ENCODE data around the gene PET100. TPM values are rescaled to one million over a fixed set of nuclear protein-coding genes. Genes with fewer than 3 reads are reported as not detected.
A peak's percentile ranks its signal among the peaks of the same experiment; 100 is the strongest.

The PET100 gene
- total and polyA plus RNA-seq, 4 donors, result 18.1 to 145 (median 112) TPM

- WGBS (ENCODE audit: insufficient coverage), result 87% methylated on average over 14 of the region's 15 CpGs
- DNase-seq (ENCODE audit: low read depth in 4 of 6, low spot score in 6 of 6), result no peak
Observed at GRCh38 chr19:7648265-7649014, 18.8 kb downstream of the PET100 start.

GRCh38 chr19:7650148-7650547 lies 20.6 kb downstream of the PET100 start:
- Histone ChIP-seq H3K36me3 (ENCODE audit: control insufficient read depth, insufficient read depth, low read length) (peaks cover 5% of the 10 kb centered on the region), H3K27ac (ENCODE audit: low read depth, low read length) (no peak overlapping the region), H3K4me1 (ENCODE audit: control insufficient read depth, insufficient read depth, low read length) (peaks cover 5% of the 10 kb centered on the region), H3K27me3 (ENCODE audit: control insufficient read depth, insufficient read depth, low read length) (peaks cover 5% of the 10 kb centered on the region), H3K4me3 (ENCODE audit: low read depth, low read length) (no peak overlapping the region), H3K9me3 (ENCODE audit: control insufficient read depth, insufficient read depth, low read length) (no peaks in the 10 kb centered on the region)
- no peak for DNase-seq (ENCODE audit: low read depth in 4 of 6, low spot score in 6 of 6)
- 44% methylated on average over 2 of the region's 2 CpGs for WGBS (ENCODE audit: insufficient coverage)

More at GRCh38 chr19:7648265-7649014, 18.8 kb downstream of the PET100 start:
- Histone ChIP-seq H3K27me3 (ENCODE audit: control insufficient read depth, insufficient read depth, low read length) (peaks cover 5% of the 10 kb centered on the region), H3K27ac (ENCODE audit: low read depth, low read length) (no peak overlapping the region), H3K36me3 (ENCODE audit: control insufficient read depth, insufficient read depth, low read length) (peaks cover 5% of the 10 kb centered on the region), H3K4me1 (ENCODE audit: control insufficient read depth, insufficient read depth, low read length) (peaks cover 5% of the 10 kb centered on the region), H3K4me3 (ENCODE audit: low read depth, low read length) (no peak overlapping the region), H3K9me3 (ENCODE audit: control insufficient read depth, insufficient read depth, low read length) (no peaks in the 10 kb centered on the region)

- no peak overlapping the region for H3K4me3 ChIP-seq (ENCODE audit: low read depth, low read length)
Observed at GRCh38 chr19:7652061-7652641, 22.6 kb downstream of the PET100 start.

GRCh38 chr19:7654401-7654800 lies 24.8 kb downstream of the PET100 start:
- no peak for DNase-seq (ENCODE audit: low read depth in 4 of 6, low spot score in 6 of 6)
- Histone ChIP-seq H3K27ac (ENCODE audit: low read depth, low read length) (no peak overlapping the region), H3K27me3 (ENCODE audit: control insufficient read depth, insufficient read depth, low read length) (peaks cover 5% of the 10 kb centered on the region), H3K4me1 (ENCODE audit: control insufficient read depth, insufficient read depth, low read length) (peaks cover 8% of the 10 kb centered on the region), H3K36me3 (ENCODE audit: control insufficient read depth, insufficient read depth, low read length) (no peaks in the 10 kb centered on the region), H3K9me3 (ENCODE audit: control insufficient read depth, insufficient read depth, low read length) (no peaks in the 10 kb centered on the region), H3K4me3 (ENCODE audit: low read depth, low read length) (no peak overlapping the region)
- 73% methylated on average over 3 of the region's 8 CpGs for WGBS (ENCODE audit: insufficient coverage)

More at GRCh38 chr19:7652061-7652641, 22.6 kb downstream of the PET100 start:
- Histone ChIP-seq H3K9me3 (ENCODE audit: control insufficient read depth, insufficient read depth, low read length) (no peaks in the 10 kb centered on the region), H3K4me1 (ENCODE audit: control insufficient read depth, insufficient read depth, low read length) (peaks cover 5% of the 10 kb centered on the region), H3K36me3 (ENCODE audit: control insufficient read depth, insufficient read depth, low read length) (peaks cover 2% of the 10 kb centered on the region), H3K27ac (ENCODE audit: low read depth, low read length) (no peak overlapping the region), H3K27me3 (ENCODE audit: control insufficient read depth, insufficient read depth, low read length) (peaks cover 5% of the 10 kb centered on the region)
- 2% methylated on average over 24 of the region's 28 CpGs for WGBS (ENCODE audit: insufficient coverage)
- peak; percentile 28 to 90 (median 66) for DNase-seq (ENCODE audit: low read depth in 4 of 6, low spot score in 6 of 6)

- Histone ChIP-seq H3K4me3 (ENCODE audit: low read depth, low read length) (no peak overlapping the region), H3K36me3 (ENCODE audit: control insufficient read depth, insufficient read depth, low read length) (no peaks in the 10 kb centered on the region), H3K27ac (ENCODE audit: low read depth, low read length) (no peak overlapping the region), H3K9me3 (ENCODE audit: control insufficient read depth, insufficient read depth, low read length) (no peaks in the 10 kb centered on the region), H3K4me1 (ENCODE audit: control insufficient read depth, insufficient read depth, low read length) (peaks cover 8% of the 10 kb centered on the region), H3K27me3 (ENCODE audit: control insufficient read depth, insufficient read depth, low read length) (peaks cover 5% of the 10 kb centered on the region)
- DNase-seq (ENCODE audit: low read depth in 4 of 6, low spot score in 6 of 6), result no peak
- WGBS (ENCODE audit: insufficient coverage), result 67% methylated on average over 8 of the region's 8 CpGs
Observed at GRCh38 chr19:7655581-7655980, 26.0 kb downstream of the PET100 start.

GRCh38 chr19:7657131-7657751 lies 27.6 kb downstream of the PET100 start:
- no peak for DNase-seq (ENCODE audit: low read depth in 4 of 6, low spot score in 6 of 6)
- 59% methylated on average over 8 of the region's 14 CpGs for WGBS (ENCODE audit: insufficient coverage)
- Histone ChIP-seq H3K27ac (ENCODE audit: low read depth, low read length) (no peak overlapping the region), H3K4me3 (ENCODE audit: low read depth, low read length) (no peak overlapping the region), H3K4me1 (ENCODE audit: control insufficient read depth, insufficient read depth, low read length) (peaks cover 6% of the 10 kb centered on the region), H3K9me3 (ENCODE audit: control insufficient read depth, insufficient read depth, low read length) (no peaks in the 10 kb centered on the region), H3K36me3 (ENCODE audit: control insufficient read depth, insufficient read depth, low read length) (no peaks in the 10 kb centered on the region), H3K27me3 (ENCODE audit: control insufficient read depth, insufficient read depth, low read length) (no peaks in the 10 kb centered on the region)

- DNase-seq (ENCODE audit: low read depth in 4 of 6, low spot score in 6 of 6), result peak in 3 of 6 donors; percentile 54 to 92 (median 89)
- WGBS (ENCODE audit: insufficient coverage), result 38% methylated on average over 6 of the region's 9 CpGs
- Histone ChIP-seq H3K27me3 (ENCODE audit: control insufficient read depth, insufficient read depth, low read length) (no peaks in the 10 kb centered on the region), H3K27ac (ENCODE audit: low read depth, low read length) (no peak overlapping the region), H3K4me3 (ENCODE audit: low read depth, low read length) (no peak overlapping the region), H3K36me3 (ENCODE audit: control insufficient read depth, insufficient read depth, low read length) (no peaks in the 10 kb centered on the region), H3K4me1 (ENCODE audit: control insufficient read depth, insufficient read depth, low read length) (peaks cover 3% of the 10 kb centered on the region), H3K9me3 (ENCODE audit: control insufficient read depth, insufficient read depth, low read length) (no peaks in the 10 kb centered on the region)
Observed at GRCh38 chr19:7658219-7658686, 28.7 kb downstream of the PET100 start.

- WGBS (ENCODE audit: insufficient coverage), result 54% methylated on average over 2 of the region's 8 CpGs
- no peak for DNase-seq (ENCODE audit: low read depth in 4 of 6, low spot score in 6 of 6)
Observed at GRCh38 chr19:7661744-7662538, 32.3 kb downstream of the PET100 start.

GRCh38 chr19:7662657-7663056 lies 33.1 kb downstream of the PET100 start:
- Histone ChIP-seq H3K4me3 (ENCODE audit: low read depth, low read length) (no peak overlapping the region), H3K27ac (ENCODE audit: low read depth, low read length) (no peak overlapping the region), H3K27me3 (ENCODE audit: control insufficient read depth, insufficient read depth, low read length) (no peaks in the 10 kb centered on the region), H3K4me1 (ENCODE audit: control insufficient read depth, insufficient read depth, low read length) (peaks cover 3% of the 10 kb centered on the region), H3K9me3 (ENCODE audit: control insufficient read depth, insufficient read depth, low read length) (no peaks in the 10 kb centered on the region), H3K36me3 (ENCODE audit: control insufficient read depth, insufficient read depth, low read length) (no peaks in the 10 kb centered on the region)
- 82% methylated on average over 11 of the region's 14 CpGs for WGBS (ENCODE audit: insufficient coverage)
- DNase-seq (ENCODE audit: low read depth in 4 of 6, low spot score in 6 of 6), result no peak

More at GRCh38 chr19:7661744-7662538, 32.3 kb downstream of the PET100 start:
- no peaks in the 10 kb centered on the region for H3K9me3 ChIP-seq (ENCODE audit: control insufficient read depth, insufficient read depth, low read length)
- no peak overlapping the region for H3K4me3 ChIP-seq (ENCODE audit: low read depth, low read length)
- H3K27me3 ChIP-seq (ENCODE audit: control insufficient read depth, insufficient read depth, low read length), result no peaks in the 10 kb centered on the region
- H3K36me3 ChIP-seq (ENCODE audit: control insufficient read depth, insufficient read depth, low read length), result no peaks in the 10 kb centered on the region
- H3K27ac ChIP-seq (ENCODE audit: low read depth, low read length), result no peak overlapping the region
- H3K4me1 ChIP-seq (ENCODE audit: control insufficient read depth, insufficient read depth, low read length), result peaks cover 3% of the 10 kb centered on the region
